ENCODE measurements around the gene TRDMT1.

Gene TRDMT1

GRCh38 chr10:17229967-17230682 is 28.7 kb upstream of the TRDMT1 start:
- DNase-seq: peak; percentile 7

- no peak for DNase-seq
Measured at GRCh38 chr10:17229717-17229966, 28.2 kb upstream of the TRDMT1 start.

- DNase-seq: no peak
Measured at GRCh38 chr10:17229016-17229716, 27.7 kb upstream of the TRDMT1 start.

- DNase-seq: no peak
Measured at GRCh38 chr10:17228091-17229015, 26.9 kb upstream of the TRDMT1 start, which contains the start of gene VIM. TSS of gene VIM (plus strand) at chr10:17228241. CDS start at chr10:17229423, 1,182 bp downstream.

- DNase-seq: no peak
Measured at GRCh38 chr10:17227367-17228090, 26.1 kb upstream of the TRDMT1 start.

- DNase-seq: no peak
Measured at GRCh38 chr10:17226891-17227303, 25.4 kb upstream of the TRDMT1 start.

GRCh38 chr10:17225808-17226207 is 24.3 kb upstream of the TRDMT1 start:
- no peak for DNase-seq

GRCh38 chr10:17222329-17222728 is 20.9 kb upstream of the TRDMT1 start:
- no peak for DNase-seq

GRCh38 chr10:17220652-17221100 is 19.2 kb upstream of the TRDMT1 start:
- DNase-seq: no peak

GRCh38 chr10:17219024-17219423 is 17.6 kb upstream of the TRDMT1 start:
- no peak for DNase-seq

GRCh38 chr10:17217631-17218232 is 16.3 kb upstream of the TRDMT1 start:
- DNase-seq: no peak

GRCh38 chr10:17216901-17217395 is 15.5 kb upstream of the TRDMT1 start:
- DNase-seq: no peak

GRCh38 chr10:17216217-17216900 is 14.9 kb upstream of the TRDMT1 start:
- no peak for DNase-seq

- no peak for DNase-seq
Measured at GRCh38 chr10:17215782-17216122, 14.3 kb upstream of the TRDMT1 start.

- DNase-seq: no peak
Measured at GRCh38 chr10:17214971-17215781, 13.7 kb upstream of the TRDMT1 start.

GRCh38 chr10:17214526-17214925 is 13.1 kb upstream of the TRDMT1 start:
- no peak for DNase-seq

- DNase-seq: no peak
Measured at GRCh38 chr10:17213646-17214349, 12.3 kb upstream of the TRDMT1 start.

- DNase-seq: no peak
Measured at GRCh38 chr10:17212802-17213221, 11.3 kb upstream of the TRDMT1 start.

GRCh38 chr10:17210361-17210760 is 8.9 kb upstream of the TRDMT1 start:
- DNase-seq: no peak

GRCh38 chr10:17209881-17210280 is 8.4 kb upstream of the TRDMT1 start:
- DNase-seq: no peak
